Chondrocyte (in vitro differentiated cells): ENCODE data around the gene SBNO2. TPM values are rescaled to one million over a fixed set of nuclear protein-coding genes. Genes with fewer than 3 reads are reported as not detected.

Experiments
- DNase-seq: peaks from one replicate; pipeline ENCODE4 v3.0.0; 2021; ENCODE audit warnings: mixed read lengths, low spot score
- H3K27ac Mint-ChIP-seq: one replicate; pipeline ENCODE4 v1.8.0; 2021; ENCODE audit warnings: mild to moderate bottlenecking, moderate library complexity, mixed read lengths; ENCODE audit not compliant: unreplicated experiment
- H3K27me3 Mint-ChIP-seq: 2 replicates; pipeline ENCODE4 v1.8.0; 2021; ENCODE audit warnings: low read depth, mixed read lengths
- H3K36me3 Mint-ChIP-seq: 2 replicates; pipeline ENCODE4 v1.8.0; 2021; ENCODE audit warnings: low read depth, mixed read lengths
- H3K4me1 Mint-ChIP-seq: 2 replicates; pipeline ENCODE4 v1.8.0; 2021; ENCODE audit warnings: low read depth, mild to moderate bottlenecking, mixed read lengths
- H3K4me3 Mint-ChIP-seq: one replicate; pipeline ENCODE4 v1.8.0; 2021; ENCODE audit warnings: mild to moderate bottlenecking, moderate library complexity, mixed read lengths; ENCODE audit not compliant: unreplicated experiment
- H3K9me3 Mint-ChIP-seq: 2 replicates; pipeline ENCODE4 v1.8.0; 2021; ENCODE audit warnings: low read depth, mixed read lengths
- total RNA-seq: library from RNA; stranded (reverse); gene quantifications from 3 replicates; pipeline ENCODE4 v1.2.1, GENCODE V29; 2021
- TF ChIP-seq, protein P1 (sequence below): fragments of 200-600 bp; sonication (generic); IDR thresholded peaks from 2 replicates; pipeline ENCODE4 v1.5.0; 2021; ENCODE audit warnings: antibody characterized with exemption, mild to moderate bottlenecking, moderate library complexity

The SBNO2 gene
- total RNA-seq, 1 donor from 2014 or later = 45.6 TPM

DNA sequence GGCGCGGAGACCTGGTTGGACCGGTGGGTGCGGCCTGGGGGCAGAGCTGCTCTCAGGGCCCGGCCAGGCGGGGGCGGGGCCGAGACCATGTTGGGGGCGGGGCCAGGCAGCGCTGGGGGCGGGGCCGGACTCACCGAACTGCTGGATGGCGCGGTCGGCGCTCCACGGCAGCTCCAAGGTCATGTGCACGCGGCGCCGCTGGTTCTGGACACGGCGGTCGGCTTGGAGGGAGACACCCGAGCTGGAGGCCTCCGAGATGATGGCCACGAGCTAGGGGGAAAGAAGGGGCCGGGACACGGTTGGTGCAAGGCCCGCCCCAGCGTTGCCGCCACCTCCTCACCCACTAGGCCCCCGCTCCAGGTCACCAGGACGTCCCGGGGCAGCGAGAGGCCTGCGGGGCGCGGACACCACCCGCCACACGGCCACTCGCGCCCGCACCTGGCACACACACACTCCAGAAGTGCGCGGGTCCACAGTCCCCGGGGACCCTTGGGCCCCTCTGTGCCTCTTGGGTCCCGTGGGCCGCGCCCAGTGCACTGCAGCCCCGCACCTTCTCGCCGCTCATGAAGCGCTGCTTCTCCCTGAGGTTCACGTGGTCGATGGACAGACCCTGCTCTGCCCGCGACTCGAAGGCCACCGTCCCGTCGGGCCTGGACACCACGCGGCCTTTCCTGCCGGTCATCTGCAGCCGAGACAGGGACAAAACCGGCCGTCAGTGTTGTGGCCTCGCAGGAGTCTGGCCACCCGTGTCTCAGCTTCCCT is 61.6 kb downstream of the SBNO2 start:
- peaks cover 6% of the 10 kb centered on the region for H3K4me1 Mint-ChIP-seq
- H3K27me3 Mint-ChIP-seq = no peaks in the 10 kb centered on the region
- no peak overlapping the region for H3K4me3 Mint-ChIP-seq
- H3K36me3 Mint-ChIP-seq = no peaks in the 10 kb centered on the region
- H3K9me3 Mint-ChIP-seq = no peaks in the 10 kb centered on the region
- TF ChIP-seq, protein P1, sequence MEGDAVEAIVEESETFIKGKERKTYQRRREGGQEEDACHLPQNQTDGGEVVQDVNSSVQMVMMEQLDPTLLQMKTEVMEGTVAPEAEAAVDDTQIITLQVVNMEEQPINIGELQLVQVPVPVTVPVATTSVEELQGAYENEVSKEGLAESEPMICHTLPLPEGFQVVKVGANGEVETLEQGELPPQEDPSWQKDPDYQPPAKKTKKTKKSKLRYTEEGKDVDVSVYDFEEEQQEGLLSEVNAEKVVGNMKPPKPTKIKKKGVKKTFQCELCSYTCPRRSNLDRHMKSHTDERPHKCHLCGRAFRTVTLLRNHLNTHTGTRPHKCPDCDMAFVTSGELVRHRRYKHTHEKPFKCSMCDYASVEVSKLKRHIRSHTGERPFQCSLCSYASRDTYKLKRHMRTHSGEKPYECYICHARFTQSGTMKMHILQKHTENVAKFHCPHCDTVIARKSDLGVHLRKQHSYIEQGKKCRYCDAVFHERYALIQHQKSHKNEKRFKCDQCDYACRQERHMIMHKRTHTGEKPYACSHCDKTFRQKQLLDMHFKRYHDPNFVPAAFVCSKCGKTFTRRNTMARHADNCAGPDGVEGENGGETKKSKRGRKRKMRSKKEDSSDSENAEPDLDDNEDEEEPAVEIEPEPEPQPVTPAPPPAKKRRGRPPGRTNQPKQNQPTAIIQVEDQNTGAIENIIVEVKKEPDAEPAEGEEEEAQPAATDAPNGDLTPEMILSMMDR = no peak
- no peak for DNase-seq
- H3K27ac Mint-ChIP-seq = no peak overlapping the region

DNA sequence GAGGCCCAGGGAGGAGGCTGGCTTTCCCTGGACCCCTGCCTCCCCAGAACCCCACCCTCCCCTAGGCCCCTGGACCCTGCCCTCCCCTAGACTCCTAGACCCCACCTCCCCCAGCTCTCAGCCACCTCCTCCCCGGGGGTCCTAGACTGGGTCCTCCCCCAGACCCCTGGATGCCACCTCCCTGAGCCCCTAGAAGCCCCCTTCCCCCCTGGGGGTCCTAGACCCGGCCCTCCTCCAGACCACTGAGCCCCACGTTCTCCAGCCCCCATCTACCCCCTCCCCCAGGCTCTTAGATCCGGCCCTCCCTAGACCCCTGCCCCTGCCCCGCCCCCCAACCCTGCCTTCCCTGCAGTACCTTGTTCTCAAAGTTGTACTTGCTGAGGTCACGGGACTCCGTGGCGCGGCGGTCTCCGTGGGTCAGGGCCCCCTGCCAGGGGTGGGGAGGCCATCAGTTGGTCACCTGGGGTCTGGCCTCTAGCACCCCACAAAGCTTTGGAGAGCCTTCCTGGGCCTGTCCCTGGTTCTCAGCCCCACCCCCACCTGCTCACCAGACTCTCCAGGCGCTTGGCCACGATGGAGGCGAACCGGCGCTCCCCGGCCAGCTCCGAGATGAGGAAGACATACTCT is 62.3 kb downstream of the SBNO2 start:
- no peak for DNase-seq
- peaks cover 10% of the 10 kb centered on the region for H3K4me1 Mint-ChIP-seq
- no peaks in the 10 kb centered on the region for H3K9me3 Mint-ChIP-seq
- H3K27me3 Mint-ChIP-seq = no peaks in the 10 kb centered on the region
- no peak overlapping the region for H3K4me3 Mint-ChIP-seq
- TF ChIP-seq, protein P1 = no peak
- H3K27ac Mint-ChIP-seq = no peak overlapping the region
- H3K36me3 Mint-ChIP-seq = peaks cover 1% of the 10 kb centered on the region

DNA sequence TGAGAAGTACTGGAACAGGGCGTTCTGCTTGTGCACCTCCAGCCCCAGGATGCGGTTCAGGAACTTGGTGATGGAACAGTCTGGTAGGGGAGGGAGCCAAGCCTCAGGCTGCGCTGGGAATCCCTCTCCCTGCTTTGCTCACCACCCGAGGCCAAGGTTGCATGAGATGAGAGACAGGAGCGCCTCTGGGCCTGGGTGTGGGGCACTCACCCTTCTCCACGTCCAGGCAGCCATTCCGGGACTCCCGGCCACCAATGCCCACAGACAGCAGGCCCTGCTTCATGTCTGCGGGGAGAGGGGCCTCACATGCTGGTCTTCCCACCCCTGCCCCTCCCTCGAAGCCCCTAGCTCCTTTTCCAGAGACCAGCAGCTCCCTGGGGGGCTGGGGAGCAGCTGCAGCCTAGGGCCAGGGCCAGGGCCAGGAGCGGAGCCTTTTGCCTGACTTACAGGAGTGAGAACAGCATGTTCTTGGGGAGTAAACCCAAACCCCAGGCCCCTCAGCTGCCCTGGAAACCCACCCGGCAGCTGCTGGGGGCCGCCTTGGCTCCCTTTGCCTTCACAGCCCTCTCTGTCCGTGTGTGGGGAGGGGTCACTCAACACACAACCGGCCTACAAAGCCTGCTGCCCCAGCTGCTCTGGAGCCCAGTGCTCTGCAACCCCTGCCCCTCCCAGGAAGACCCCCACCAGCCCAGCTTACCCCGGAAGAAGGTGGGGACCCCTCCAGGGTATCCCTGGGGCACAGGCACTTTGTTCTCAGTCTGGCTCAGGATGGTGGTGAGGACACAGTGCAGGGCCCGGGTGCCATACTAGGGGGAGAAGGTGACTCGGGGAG is 63.0 kb downstream of the SBNO2 start:
- no peak overlapping the region for H3K4me3 Mint-ChIP-seq
- peak overlapping the region; percentile 27 for H3K27ac Mint-ChIP-seq
- DNase-seq = no peak
- TF ChIP-seq, protein P1 = no peak
- H3K27me3 Mint-ChIP-seq = no peaks in the 10 kb centered on the region
- peaks cover 1% of the 10 kb centered on the region for H3K36me3 Mint-ChIP-seq
- peaks cover 13% of the 10 kb centered on the region for H3K4me1 Mint-ChIP-seq
- H3K9me3 Mint-ChIP-seq = no peaks in the 10 kb centered on the region

DNA sequence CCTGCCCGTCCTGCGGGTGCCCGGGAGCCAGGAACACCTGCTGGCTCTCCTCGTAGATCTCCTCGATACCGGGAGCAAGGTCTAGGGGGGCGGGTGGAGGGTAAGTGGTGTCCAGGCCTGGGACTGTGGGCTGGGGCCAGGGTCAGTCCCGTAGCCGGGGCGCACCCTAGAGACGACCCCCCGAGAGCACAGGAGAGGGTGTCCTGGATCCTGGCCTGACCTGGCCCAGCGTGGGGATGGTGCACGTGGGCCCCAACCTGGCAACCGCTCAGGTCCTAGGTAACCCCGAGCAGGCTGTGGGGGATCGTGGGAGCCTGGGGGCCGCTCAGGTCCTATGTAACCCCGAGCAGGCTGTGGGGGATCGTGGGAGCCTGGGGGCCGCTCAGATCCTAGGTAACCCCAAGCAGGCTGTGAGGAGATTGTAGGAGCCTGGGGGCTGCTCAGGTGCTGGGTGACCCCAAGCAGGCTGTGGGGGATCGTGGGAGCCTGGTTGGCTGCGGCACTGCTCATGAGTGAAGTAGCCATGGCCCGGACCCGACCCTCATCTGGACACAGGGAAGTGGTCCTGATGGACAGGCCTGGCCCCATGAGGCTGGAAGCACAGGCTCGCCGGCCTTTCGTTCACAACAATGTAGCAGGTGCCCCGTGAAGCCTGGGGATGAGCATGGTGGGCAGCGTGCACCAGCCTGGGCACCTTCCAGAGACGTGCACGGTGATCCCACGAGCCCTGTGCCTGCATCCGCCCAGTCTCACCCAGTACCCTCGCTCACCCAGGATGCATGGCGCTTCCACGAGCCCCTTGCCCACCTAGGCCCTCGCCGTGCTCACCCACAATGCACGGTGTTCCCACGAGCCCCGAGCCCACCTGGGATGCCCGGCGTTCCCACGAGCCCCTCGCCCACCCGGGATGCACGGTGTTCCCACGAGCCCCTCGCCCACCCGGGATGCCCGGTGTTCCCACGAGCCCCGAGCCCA is 64.1 kb downstream of the SBNO2 start:
- peaks cover 23% of the 10 kb centered on the region for H3K4me1 Mint-ChIP-seq
- no peak for DNase-seq
- H3K27me3 Mint-ChIP-seq = no peaks in the 10 kb centered on the region
- H3K4me3 Mint-ChIP-seq = no peak overlapping the region
- no peak overlapping the region for H3K27ac Mint-ChIP-seq
- TF ChIP-seq, protein P1 = no peak
- no peaks in the 10 kb centered on the region for H3K9me3 Mint-ChIP-seq
- H3K36me3 Mint-ChIP-seq = peaks cover 1% of the 10 kb centered on the region
